MM.1S (cell line): ENCODE data around the gene KCNQ5.

Experiments
- DNase-seq: peaks from one replicate; pipeline ENCODE4 v3.0.0-alpha.2; 2015
- H2AFZ ChIP-seq: fragments of 300-600 bp; sonication (generic); 2 replicates; pipeline ENCODE4 v1.6.0; 2016; ENCODE audit warnings: antibody characterized with exemption, low read length
- H3F3A ChIP-seq: fragments of 300-600 bp; sonication (generic); 2 replicates; pipeline ENCODE4 v1.6.1; 2016; ENCODE audit warnings: mild to moderate bottlenecking, antibody characterized with exemption, low read length, moderate library complexity, mixed read lengths; ENCODE audit not compliant: insufficient read depth
- H3K27ac ChIP-seq: fragments of 300-600 bp; sonication (generic); 2 replicates; pipeline ENCODE4 v1.5.1; 2016; ENCODE audit warnings: mild to moderate bottlenecking, low read length
- H3K27me3 ChIP-seq: fragments of 300-600 bp; sonication (generic); replicated peaks from 2 replicates; pipeline ENCODE4 v1.6.0; 2016; ENCODE audit warnings: low read length; ENCODE audit not compliant: insufficient read depth
- H3K36me3 ChIP-seq: fragments of 300-600 bp; sonication (generic); replicated peaks from 2 replicates; pipeline ENCODE4 v1.6.1; 2016; ENCODE audit warnings: mild to moderate bottlenecking, low read length, mixed read lengths; ENCODE audit not compliant: insufficient read depth
- H3K4me1 ChIP-seq: fragments of 300-600 bp; sonication (generic); 2 replicates; pipeline ENCODE4 v1.6.1; 2016; ENCODE audit warnings: low read length, mixed read lengths
- H3K4me2 ChIP-seq: fragments of 300-600 bp; sonication (generic); 2 replicates; pipeline ENCODE4 v1.6.0; 2016; ENCODE audit warnings: low read depth, low read length
- H3K4me3 ChIP-seq: fragments of 300-600 bp; sonication (generic); 2 replicates; pipeline ENCODE4 v1.5.1; 2016; ENCODE audit warnings: low read length, mixed read lengths
- H3K79me2 ChIP-seq: fragments of 300-600 bp; sonication (generic); 2 replicates; pipeline ENCODE4 v1.6.1; 2016; ENCODE audit warnings: mixed run types, low read length, mixed read lengths
- H3K9ac ChIP-seq: fragments of 300-600 bp; sonication (generic); 2 replicates; pipeline ENCODE4 v1.6.1; 2016; ENCODE audit warnings: low read length, mixed read lengths
- H3K9me2 ChIP-seq: fragments of 300-600 bp; sonication (generic); replicated peaks from 2 replicates; pipeline ENCODE4 v1.6.1; 2016; ENCODE audit warnings: mild to moderate bottlenecking, low read length, mixed read lengths; ENCODE audit not compliant: insufficient read depth
- H3K9me3 ChIP-seq: fragments of 300-600 bp; sonication (generic); replicated peaks from 2 replicates; pipeline ENCODE4 v1.6.1; 2016; ENCODE audit warnings: mild to moderate bottlenecking, low read length, mixed read lengths; ENCODE audit not compliant: insufficient read depth
- H4K20me1 ChIP-seq: fragments of 300-600 bp; sonication (generic); 2 replicates; pipeline ENCODE4 v1.6.1; 2016; ENCODE audit warnings: mild to moderate bottlenecking, low read length, moderate library complexity, mixed read lengths; ENCODE audit not compliant: insufficient read depth
- EZH2 ChIP-seq: fragments of 300-600 bp; sonication (generic); optimal IDR thresholded peaks from 2 replicates; pipeline ENCODE3; 2017; ENCODE audit warnings: low read depth, mild to moderate bottlenecking, antibody characterized with exemption, low read length, mixed read lengths
- EZH2phosphoT487 ChIP-seq: fragments of 300-600 bp; sonication (generic); IDR thresholded peaks from 2 replicates; pipeline ENCODE4 v1.6.1; 2018; ENCODE audit warnings: antibody characterized with exemption, low read length
- TF ChIP-seq, protein P1 (sequence below): fragments of 300-600 bp; sonication (generic); IDR thresholded peaks from 2 replicates; pipeline ENCODE4 v1.5.1; 2016; ENCODE audit warnings: antibody characterized with exemption, low read length, mixed read lengths

The KCNQ5 gene

GRCh38 chr6:72651174-72651573 lies 29.3 kb downstream of the KCNQ5 start:
- Histone ChIP-seq H3K36me3 (no peaks in the 10 kb centered on the region; the same call in 1 of the 2 replicates), H3K4me2 (no peak overlapping the region), H3F3A (no peaks in the 10 kb centered on the region), H3K4me1 (peaks cover 12% of the 10 kb centered on the region), H2AFZ (no peak overlapping the region), H3K9ac (no peak overlapping the region), H3K9me2 (no peaks in the 10 kb centered on the region), H3K27ac (no peak overlapping the region), H3K79me2 (peaks cover 60% of the 10 kb centered on the region), H3K27me3 (no peaks in the 10 kb centered on the region), H3K9me3 (no peaks in the 10 kb centered on the region), H3K4me3 (no peak overlapping the region), H4K20me1 (no peaks in the 10 kb centered on the region)
- TF ChIP-seq EZH2phosphoT487 (no peak), EZH2 (no peak)
- TF ChIP-seq, protein P1, sequence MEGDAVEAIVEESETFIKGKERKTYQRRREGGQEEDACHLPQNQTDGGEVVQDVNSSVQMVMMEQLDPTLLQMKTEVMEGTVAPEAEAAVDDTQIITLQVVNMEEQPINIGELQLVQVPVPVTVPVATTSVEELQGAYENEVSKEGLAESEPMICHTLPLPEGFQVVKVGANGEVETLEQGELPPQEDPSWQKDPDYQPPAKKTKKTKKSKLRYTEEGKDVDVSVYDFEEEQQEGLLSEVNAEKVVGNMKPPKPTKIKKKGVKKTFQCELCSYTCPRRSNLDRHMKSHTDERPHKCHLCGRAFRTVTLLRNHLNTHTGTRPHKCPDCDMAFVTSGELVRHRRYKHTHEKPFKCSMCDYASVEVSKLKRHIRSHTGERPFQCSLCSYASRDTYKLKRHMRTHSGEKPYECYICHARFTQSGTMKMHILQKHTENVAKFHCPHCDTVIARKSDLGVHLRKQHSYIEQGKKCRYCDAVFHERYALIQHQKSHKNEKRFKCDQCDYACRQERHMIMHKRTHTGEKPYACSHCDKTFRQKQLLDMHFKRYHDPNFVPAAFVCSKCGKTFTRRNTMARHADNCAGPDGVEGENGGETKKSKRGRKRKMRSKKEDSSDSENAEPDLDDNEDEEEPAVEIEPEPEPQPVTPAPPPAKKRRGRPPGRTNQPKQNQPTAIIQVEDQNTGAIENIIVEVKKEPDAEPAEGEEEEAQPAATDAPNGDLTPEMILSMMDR: no peak
- no peak for DNase-seq

DNA sequence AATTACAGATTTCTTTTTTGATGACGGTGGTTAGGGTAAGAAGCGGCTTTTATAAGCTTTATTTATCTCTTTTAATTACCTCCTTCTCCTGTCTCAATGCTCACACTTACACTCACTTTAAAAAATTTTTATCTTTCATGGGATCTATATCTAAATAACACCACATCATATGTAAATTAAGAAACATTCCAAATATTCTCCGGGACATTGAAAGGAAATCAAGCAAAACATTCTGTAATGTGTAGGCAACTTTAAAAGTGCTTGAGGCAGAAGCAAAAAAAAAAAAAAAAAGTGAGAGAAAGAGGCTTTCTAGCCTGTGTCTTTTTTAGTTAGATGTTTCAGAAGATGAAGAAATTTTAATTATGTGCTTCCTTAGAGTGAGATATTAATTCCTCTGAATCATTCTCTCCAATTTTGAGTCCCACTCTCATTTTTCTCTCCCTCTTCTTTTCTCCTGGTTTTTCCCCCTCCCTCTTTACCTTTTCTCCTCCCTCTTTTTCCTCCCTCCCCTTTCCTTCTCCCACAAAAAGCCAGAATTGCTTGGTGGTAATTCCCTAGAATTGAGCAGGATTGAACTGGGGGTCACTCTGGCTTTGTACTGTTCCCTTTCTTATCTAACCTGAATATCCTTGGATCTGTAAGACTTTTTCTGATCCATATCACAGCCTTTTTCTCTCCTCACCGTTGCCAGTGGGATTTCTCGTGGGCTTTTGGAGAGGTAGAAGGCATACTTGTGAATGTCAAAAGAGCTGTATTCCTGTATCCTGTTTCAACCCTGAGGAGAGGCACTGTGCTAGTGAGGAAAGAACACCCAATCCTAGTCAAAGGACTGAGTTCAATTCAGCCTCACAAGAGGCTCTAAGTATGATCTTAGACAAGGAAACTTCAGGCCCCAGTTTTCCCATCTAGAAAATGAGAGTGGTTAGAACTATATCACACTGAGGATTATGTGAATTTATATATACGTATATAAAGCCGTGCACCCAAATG lies 30.4 kb downstream of the KCNQ5 start:
- H3K9ac ChIP-seq: no peak overlapping the region
- no peaks in the 10 kb centered on the region for H3K9me2 ChIP-seq
- no peaks in the 10 kb centered on the region for H3K27me3 ChIP-seq
- no peak overlapping the region for H3K27ac ChIP-seq
- H3K4me1 ChIP-seq: peaks cover 12% of the 10 kb centered on the region
- H3K4me3 ChIP-seq: no peak overlapping the region
- TF ChIP-seq EZH2 (no peak), EZH2phosphoT487 (no peak)
- TF ChIP-seq, protein P1: no peak
- no peaks in the 10 kb centered on the region; the same call in 1 of the 2 replicates for H3K36me3 ChIP-seq
- no peaks in the 10 kb centered on the region for H3F3A ChIP-seq
- no peak overlapping the region for H3K4me2 ChIP-seq
- no peaks in the 10 kb centered on the region for H4K20me1 ChIP-seq
- no peak for DNase-seq
- H3K9me3 ChIP-seq: no peaks in the 10 kb centered on the region
- H3K79me2 ChIP-seq: peaks cover 51% of the 10 kb centered on the region
- H2AFZ ChIP-seq: no peak overlapping the region

DNA sequence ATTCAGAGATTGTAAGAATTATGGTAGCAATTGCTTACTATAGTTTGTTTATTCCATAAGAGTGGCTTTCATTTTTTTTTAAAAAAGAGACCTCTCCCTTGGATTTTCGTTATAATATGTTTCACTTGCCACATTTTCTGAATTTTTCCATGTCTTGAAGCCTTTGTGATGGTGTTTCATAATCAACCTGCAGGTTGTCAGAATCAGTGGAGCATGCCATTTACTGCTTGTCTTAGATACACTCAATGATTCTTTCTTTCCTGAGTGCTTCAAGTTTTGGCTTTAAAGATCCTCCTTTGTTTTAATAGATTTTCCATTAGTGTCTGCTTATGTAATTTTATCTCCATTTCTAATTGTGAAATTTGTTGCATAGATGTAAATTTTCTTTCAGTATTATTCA lies 31.2 kb downstream of the KCNQ5 start:
- Histone ChIP-seq H3K36me3 (no peaks in the 10 kb centered on the region; the same call in 1 of the 2 replicates), H3K4me2 (no peak overlapping the region), H3K79me2 (peaks cover 45% of the 10 kb centered on the region), H2AFZ (no peak overlapping the region), H3K4me3 (no peak overlapping the region), H4K20me1 (no peaks in the 10 kb centered on the region), H3K4me1 (peaks cover 12% of the 10 kb centered on the region), H3K9me3 (no peaks in the 10 kb centered on the region), H3K27ac (no peak overlapping the region), H3F3A (no peaks in the 10 kb centered on the region), H3K9me2 (no peaks in the 10 kb centered on the region), H3K27me3 (no peaks in the 10 kb centered on the region), H3K9ac (no peak overlapping the region)
- TF ChIP-seq EZH2phosphoT487 (no peak), EZH2 (no peak)
- TF ChIP-seq, protein P1: no peak
- no peak for DNase-seq
